ENCODE measurements around the gene DUSP9.

DNA sequence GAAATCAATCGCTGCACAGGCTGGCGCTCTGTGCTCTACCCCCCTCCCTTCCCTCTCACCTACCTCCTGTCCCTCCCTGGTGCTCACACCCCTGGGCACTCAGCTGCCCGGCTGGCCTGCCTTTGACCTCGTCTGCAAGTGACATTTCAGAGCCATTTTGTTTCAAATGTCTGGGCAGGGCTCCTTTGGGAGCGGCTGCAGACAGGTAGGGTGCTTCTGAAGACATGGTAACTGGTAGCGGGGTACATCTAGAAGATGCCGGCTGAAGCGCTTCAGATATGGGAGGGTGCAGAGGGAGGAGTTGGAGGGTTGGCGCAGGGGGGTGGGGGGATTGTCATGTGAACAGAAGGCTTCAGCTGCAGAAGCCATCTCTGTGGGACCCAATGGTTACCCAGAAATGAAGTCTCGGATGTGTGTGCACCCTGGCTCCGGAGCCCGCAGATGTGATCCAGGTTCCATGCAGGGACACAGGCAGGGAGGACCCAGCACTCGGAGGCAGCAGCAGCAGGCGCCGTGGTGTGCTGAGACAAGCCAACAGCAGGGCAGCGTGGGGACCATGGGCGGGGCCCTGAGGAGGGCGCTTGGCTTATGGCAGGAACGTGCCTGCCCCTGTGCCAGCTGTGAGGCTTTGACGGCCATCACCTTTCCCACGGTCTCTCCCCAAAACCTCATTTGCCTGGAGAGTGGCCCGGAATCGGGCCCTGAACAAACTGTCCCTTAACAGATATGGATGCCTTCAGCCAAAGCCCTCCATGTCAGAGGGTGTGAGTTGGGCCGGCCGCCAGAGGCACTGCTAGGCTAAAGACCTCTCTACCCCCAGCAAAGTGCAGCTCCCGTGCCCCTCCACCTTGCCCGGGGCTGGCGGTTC is 7.6 kb upstream of the DUSP9 start:
- TF ChIP-seq, protein P1, sequence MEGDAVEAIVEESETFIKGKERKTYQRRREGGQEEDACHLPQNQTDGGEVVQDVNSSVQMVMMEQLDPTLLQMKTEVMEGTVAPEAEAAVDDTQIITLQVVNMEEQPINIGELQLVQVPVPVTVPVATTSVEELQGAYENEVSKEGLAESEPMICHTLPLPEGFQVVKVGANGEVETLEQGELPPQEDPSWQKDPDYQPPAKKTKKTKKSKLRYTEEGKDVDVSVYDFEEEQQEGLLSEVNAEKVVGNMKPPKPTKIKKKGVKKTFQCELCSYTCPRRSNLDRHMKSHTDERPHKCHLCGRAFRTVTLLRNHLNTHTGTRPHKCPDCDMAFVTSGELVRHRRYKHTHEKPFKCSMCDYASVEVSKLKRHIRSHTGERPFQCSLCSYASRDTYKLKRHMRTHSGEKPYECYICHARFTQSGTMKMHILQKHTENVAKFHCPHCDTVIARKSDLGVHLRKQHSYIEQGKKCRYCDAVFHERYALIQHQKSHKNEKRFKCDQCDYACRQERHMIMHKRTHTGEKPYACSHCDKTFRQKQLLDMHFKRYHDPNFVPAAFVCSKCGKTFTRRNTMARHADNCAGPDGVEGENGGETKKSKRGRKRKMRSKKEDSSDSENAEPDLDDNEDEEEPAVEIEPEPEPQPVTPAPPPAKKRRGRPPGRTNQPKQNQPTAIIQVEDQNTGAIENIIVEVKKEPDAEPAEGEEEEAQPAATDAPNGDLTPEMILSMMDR (IDR thresholded peaks at IDR 0.05; ENCODE audit: low read depth, low read length, poor library complexity, severe bottlenecking) = no peak
- no peak for TF ChIP-seq EZH2phosphoT487 (IDR thresholded peaks at IDR 0.05; ENCODE audit: borderline replicate concordance, low read length)

Measured in DOHH2 (cell line).